ENCODE results near the gene KRTAP5-9.

The KRTAP5-9 gene

DNA sequence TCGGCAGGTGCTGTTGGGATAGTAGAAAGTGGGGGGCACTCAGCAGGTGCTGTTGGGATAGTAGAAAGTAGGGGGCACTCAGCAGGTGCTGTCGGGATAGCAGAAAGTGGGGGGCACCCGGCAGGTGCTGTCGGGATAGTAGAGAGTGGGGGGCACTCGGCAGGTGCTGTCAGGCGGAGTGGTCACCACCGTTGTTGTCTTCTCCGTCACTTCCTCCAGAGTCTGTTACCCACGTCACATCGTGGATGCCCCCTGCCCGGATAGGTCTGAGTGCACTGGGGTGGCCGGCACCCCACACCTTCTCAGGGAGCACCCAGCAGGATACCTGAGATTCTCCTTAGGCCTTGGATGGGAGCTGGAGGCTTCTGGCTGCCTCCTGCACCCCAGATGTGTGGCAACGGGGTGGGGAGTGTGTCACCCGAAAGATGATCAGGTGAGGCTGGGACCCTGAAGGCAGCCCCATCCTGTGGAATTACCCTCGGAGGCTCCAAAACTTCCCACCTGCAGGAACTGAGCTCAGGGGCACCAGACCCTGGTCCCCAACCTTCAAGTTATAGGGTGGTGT lies 45.3 kb upstream of the KRTAP5-9 start:
- in situ Hi-C loops (cut with MboI; ENCODE audit: low pct_unique_long_range_greater_than_20kb, low sequenced_read_pairs, unreplicated experiment), result no loop called here
- TF ChIP-seq, protein P1, sequence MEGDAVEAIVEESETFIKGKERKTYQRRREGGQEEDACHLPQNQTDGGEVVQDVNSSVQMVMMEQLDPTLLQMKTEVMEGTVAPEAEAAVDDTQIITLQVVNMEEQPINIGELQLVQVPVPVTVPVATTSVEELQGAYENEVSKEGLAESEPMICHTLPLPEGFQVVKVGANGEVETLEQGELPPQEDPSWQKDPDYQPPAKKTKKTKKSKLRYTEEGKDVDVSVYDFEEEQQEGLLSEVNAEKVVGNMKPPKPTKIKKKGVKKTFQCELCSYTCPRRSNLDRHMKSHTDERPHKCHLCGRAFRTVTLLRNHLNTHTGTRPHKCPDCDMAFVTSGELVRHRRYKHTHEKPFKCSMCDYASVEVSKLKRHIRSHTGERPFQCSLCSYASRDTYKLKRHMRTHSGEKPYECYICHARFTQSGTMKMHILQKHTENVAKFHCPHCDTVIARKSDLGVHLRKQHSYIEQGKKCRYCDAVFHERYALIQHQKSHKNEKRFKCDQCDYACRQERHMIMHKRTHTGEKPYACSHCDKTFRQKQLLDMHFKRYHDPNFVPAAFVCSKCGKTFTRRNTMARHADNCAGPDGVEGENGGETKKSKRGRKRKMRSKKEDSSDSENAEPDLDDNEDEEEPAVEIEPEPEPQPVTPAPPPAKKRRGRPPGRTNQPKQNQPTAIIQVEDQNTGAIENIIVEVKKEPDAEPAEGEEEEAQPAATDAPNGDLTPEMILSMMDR (IDR thresholded peaks at IDR 0.05; ENCODE audit: extremely low read depth, insufficient read depth, missing control alignments), result no peak
- no peak for DNase-seq (ENCODE audit: low spot score)

DNA sequence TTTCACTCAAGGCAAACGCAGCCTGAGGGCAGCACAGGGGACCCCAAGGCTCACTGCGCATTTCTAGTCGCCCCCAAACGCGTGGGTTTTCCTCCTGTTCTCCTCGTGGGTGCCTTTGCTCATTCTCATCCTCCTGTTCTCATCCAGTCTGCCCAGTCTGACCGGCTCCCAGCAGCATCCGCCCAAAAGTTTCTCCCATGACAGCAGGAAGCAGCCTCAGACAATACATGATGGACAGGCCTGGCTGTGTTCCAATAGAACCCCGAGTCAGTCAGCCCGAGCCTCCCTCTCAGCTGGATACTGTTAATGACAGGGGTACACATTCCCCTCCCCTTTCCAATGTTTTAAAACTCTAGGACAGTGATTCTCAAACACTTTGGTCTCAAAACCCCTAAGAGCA lies 43.7 kb upstream of the KRTAP5-9 start:
- in situ Hi-C loops (cut with MboI; ENCODE audit: low pct_unique_long_range_greater_than_20kb, low sequenced_read_pairs, unreplicated experiment), result no loop called here
- DNase-seq (ENCODE audit: low spot score), result no peak
- TF ChIP-seq, protein P1 (IDR thresholded peaks at IDR 0.05; ENCODE audit: extremely low read depth, insufficient read depth, missing control alignments), result no peak

DNA sequence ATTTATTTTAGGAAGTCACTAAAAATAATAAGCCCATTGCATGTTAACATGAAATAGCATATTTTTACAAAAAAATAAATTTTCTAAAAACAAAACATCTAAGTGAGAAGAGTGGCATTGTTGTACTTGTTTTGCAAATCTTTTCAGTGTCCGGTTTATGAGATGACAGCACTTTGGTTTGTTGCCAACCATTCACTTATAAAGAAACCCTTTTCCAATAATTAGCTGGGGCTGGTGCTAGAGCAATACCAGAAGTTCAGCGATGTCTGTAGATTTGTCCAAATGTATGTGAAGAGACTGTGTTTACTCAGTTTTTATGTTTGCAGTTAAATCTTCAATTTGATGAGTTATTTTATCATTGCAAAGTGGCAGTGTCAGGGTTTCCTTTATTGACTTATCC lies 43.2 kb upstream of the KRTAP5-9 start:
- in situ Hi-C loops (cut with MboI; ENCODE audit: low pct_unique_long_range_greater_than_20kb, low sequenced_read_pairs, unreplicated experiment), result no loop called here
- DNase-seq (ENCODE audit: low spot score), result no peak
- TF ChIP-seq, protein P1 (IDR thresholded peaks at IDR 0.05; ENCODE audit: extremely low read depth, insufficient read depth, missing control alignments), result no peak

- in situ Hi-C loops (cut with MboI; ENCODE audit: low pct_unique_long_range_greater_than_20kb, low sequenced_read_pairs, unreplicated experiment), result no loop called here
- DNase-seq (ENCODE audit: low spot score), result no peak
- TF ChIP-seq, protein P1 (IDR thresholded peaks at IDR 0.05; ENCODE audit: extremely low read depth, insufficient read depth, missing control alignments), result no peak
These were observed 42.4 kb upstream of the KRTAP5-9 start for GRCh38 chr11:71505781-71506180.

GRCh38 chr11:71507102-71507501 lies 41.1 kb upstream of the KRTAP5-9 start:
- DNase-seq (ENCODE audit: low spot score), result no peak
- TF ChIP-seq, protein P1 (IDR thresholded peaks at IDR 0.05; ENCODE audit: extremely low read depth, insufficient read depth, missing control alignments), result no peak
- in situ Hi-C loops (cut with MboI; ENCODE audit: low pct_unique_long_range_greater_than_20kb, low sequenced_read_pairs, unreplicated experiment), result no loop called here

DNA sequence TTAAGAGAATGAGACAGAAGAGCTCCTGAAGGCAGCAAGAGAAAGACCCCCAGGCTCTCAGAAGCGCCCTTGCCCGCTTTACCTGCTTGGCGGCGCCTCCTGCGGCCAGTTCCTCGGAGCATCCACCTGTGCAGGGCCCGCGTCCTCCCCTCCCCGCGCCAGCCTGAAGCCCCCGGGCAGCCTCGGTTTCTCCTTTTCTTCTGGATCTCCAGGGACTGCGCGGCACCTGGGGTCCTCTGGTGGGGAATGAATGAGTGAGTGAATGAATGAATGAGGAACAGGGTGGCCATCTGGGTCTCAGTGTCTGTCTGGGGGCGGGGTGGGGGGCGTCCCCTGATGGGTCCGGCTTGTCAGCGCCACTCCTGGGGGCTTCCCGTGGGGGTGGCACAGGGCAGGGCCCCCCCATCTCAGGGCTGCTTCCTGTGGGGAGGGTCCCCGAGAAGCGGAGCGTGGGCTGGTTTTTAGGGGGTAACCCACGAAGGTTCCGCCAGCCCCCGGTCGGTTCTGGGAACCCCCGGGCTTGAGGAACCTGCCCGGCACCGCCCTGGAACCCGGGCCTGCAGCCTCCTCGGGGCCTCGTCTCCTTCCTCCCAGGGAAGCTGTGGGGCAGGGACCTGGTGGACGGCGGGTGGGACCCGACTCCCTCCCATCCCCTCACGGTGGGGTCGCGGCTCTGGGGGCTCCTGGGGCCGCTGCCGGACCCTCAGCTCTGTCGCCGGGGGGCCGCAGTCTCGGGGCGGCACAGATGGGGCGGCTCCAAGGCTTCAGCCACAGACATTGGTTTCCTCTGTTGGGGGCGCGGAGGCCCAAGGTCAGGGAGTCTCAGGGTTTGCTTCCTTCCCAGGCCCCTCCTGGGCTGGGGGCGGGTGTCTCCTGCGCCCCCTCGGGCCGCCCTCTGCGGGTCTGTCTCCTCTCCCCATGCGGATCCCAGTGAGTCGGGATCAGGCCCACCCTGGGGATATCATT lies 29.4 kb upstream of the KRTAP5-9 start:
- in situ Hi-C loops (cut with MboI; ENCODE audit: low pct_unique_long_range_greater_than_20kb, low sequenced_read_pairs, unreplicated experiment), result no loop called here
- TF ChIP-seq, protein P1 (IDR thresholded peaks at IDR 0.05; ENCODE audit: extremely low read depth, insufficient read depth, missing control alignments), result no peak
- no peak for DNase-seq (ENCODE audit: low spot score)
